Measurements from ENCODE around the gene RNF8.
A peak's percentile ranks its signal among the peaks of the same experiment; 100 is the strongest.

Gene RNF8

DNA sequence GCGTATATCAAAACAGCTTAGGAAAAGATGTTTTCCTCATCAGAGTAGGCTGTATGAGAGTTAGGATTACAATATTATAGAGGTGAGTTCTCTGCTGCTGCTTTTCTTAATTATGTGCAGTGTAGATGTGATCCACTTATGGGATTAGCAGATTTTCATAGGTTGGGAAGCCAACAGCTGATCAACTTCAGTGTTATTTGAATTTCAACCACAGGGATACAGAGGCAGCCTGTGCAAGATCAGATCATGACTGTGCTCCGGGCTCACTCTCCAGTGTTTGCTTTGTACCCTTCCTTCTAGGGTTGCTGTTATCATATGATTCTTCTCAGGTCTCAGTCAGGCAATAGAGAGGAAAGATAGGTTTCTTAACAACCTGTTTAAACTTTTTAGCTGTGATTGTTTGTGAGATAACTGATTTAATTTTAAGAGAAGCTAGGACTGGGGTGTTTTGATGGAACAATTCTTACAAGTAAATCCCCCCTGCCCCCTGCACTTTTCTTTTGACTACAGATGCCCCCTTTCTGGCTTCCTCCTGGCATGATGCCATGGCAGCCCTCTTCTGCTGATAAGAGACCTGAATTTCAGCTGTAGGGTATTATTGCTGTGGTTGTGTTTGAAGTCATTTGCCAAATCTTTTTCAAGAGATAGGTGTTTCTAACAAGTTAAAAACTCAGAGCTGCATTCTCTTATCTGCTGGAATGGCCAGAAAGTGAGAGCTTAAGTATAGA lies 8.5 kb downstream of the RNF8 start:
- TF ChIP-seq CTCF (IDR thresholded peaks at IDR 0.05; ENCODE audit: low read length, missing control alignments), result no peak
- DNase-seq (ENCODE audit: low read depth), result no peak

DNA sequence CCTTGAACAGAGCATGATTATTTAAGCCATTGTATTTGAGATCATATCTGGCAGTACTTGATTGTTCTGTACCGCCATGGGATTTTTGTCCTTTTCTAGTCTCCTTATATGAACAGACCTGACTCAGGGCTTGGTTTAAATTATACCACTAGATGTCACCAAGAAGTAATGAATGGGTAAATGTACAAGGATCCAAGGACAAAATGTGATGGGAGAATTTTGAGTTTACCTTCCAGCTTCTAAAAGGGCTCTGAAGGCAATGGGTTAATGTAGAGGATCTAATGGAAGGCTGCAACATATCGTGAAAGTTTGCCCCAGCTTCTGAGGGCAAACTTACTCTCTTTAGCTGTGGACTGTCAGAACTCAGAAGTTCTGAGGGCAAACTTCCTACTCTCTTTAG lies 12.0 kb downstream of the RNF8 start:
- H3K4me3 ChIP-seq (replicated peaks; ENCODE audit: low read depth, low read length), result no peak overlapping the region
- TF ChIP-seq CTCF (IDR thresholded peaks at IDR 0.05; ENCODE audit: low read length, missing control alignments), result peak; percentile 41
- DNase-seq (ENCODE audit: low read depth), result peak; percentile 71

More for the DNA sequence above, 8.5 kb downstream of the RNF8 start:
- H3K4me3 ChIP-seq (replicated peaks; ENCODE audit: low read depth, low read length), result no peak overlapping the region

DNA sequence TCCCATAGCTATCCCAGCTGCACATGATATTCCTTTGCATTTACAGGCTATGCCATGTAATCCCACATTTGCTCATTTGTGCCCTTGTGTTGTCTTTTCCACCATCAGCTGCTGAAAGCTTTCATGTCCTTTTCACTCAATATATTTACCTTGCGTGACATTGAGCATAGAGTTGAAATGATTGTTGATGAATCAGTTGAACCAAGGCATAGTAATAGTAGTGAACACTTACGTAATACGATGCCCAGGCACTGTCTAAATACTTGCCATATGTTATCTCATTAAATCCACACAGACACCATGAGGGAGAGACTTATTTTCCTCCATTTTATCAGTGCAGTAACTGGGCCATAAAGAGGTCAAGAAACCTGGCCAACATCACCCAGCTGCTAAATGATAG lies 13.1 kb downstream of the RNF8 start:
- TF ChIP-seq CTCF (IDR thresholded peaks at IDR 0.05; ENCODE audit: low read length, missing control alignments), result no peak
- DNase-seq (ENCODE audit: low read depth), result no peak
- H3K4me3 ChIP-seq (replicated peaks; ENCODE audit: low read depth, low read length), result no peak overlapping the region

GRCh38 chr6:37368961-37369320 lies 15.2 kb downstream of the RNF8 start:
- DNase-seq (ENCODE audit: low read depth), result no peak
- no peak for TF ChIP-seq CTCF (IDR thresholded peaks at IDR 0.05; ENCODE audit: low read length, missing control alignments)
- no peak overlapping the region for H3K4me3 ChIP-seq (replicated peaks; ENCODE audit: low read depth, low read length)

DNA sequence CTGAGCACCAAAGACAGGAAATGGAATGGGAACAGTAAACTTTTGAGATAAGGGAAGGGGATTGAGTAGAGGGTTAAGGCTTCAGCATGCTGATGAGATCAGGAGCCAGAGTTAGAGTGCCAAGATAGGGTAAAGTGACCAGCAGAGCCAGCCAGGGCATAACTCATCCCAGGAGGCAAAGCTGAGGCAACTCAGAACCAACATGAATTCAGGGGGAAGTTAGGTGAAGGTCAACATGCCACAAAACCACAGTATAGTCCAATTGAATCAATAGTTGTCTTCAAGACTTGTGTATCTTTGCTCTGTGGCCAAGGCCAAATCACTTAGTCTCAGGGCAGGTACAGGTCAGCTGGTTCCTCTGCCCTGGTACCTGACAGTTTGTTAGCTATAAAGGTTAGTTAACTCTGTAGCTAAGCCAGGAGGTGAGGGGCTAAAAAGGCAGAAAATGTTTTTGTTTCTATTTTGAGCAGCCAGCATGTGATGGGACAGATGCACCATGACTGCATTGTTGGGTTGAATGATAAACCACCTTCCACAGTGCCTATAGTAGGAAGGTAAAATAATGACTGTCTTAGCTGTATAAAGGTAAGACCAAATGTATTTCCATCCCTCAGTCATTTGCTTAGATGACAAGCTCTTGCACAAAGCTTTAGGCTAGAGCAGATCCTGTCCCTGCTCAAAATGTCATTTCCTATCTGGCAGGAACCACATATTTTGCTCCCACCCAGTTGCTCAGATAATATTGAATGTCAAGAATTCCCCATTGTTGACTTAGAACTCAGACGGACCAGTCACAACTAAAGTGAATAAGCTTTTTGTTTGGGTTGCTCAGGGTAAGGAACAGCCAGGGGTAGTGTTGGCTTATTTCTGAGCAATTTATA lies 15.8 kb downstream of the RNF8 start:
- TF ChIP-seq CTCF (IDR thresholded peaks at IDR 0.05; ENCODE audit: low read length, missing control alignments), result no peak
- peak; percentile 61 for DNase-seq (ENCODE audit: low read depth)

GRCh38 chr6:37371154-37372083 lies 17.6 kb downstream of the RNF8 start:
- no peak for TF ChIP-seq CTCF (IDR thresholded peaks at IDR 0.05; ENCODE audit: low read length, missing control alignments)
- no peak for DNase-seq (ENCODE audit: low read depth)
- H3K4me3 ChIP-seq (replicated peaks; ENCODE audit: low read depth, low read length), result no peak overlapping the region

More for the DNA sequence above, 15.8 kb downstream of the RNF8 start:
- H3K4me3 ChIP-seq (replicated peaks; ENCODE audit: low read depth, low read length), result no peak overlapping the region

Measured in fibroblast of pulmonary artery (primary cell).